ENCODE measurements around the gene VAV1. TPM values are rescaled to one million over a fixed set of nuclear protein-coding genes. Genes with fewer than 3 reads are reported as not detected.
A peak's percentile ranks its signal among the peaks of the same experiment; 100 is the strongest.

VAV1 gene, protein sequence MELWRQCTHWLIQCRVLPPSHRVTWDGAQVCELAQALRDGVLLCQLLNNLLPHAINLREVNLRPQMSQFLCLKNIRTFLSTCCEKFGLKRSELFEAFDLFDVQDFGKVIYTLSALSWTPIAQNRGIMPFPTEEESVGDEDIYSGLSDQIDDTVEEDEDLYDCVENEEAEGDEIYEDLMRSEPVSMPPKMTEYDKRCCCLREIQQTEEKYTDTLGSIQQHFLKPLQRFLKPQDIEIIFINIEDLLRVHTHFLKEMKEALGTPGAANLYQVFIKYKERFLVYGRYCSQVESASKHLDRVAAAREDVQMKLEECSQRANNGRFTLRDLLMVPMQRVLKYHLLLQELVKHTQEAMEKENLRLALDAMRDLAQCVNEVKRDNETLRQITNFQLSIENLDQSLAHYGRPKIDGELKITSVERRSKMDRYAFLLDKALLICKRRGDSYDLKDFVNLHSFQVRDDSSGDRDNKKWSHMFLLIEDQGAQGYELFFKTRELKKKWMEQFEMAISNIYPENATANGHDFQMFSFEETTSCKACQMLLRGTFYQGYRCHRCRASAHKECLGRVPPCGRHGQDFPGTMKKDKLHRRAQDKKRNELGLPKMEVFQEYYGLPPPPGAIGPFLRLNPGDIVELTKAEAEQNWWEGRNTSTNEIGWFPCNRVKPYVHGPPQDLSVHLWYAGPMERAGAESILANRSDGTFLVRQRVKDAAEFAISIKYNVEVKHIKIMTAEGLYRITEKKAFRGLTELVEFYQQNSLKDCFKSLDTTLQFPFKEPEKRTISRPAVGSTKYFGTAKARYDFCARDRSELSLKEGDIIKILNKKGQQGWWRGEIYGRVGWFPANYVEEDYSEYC
- 1 to 10 TPM; 1.7 to 4.3 (median 2.6) TPM for total RNA-seq

- Histone ChIP-seq H3K27me3 (no peaks in the 10 kb centered on the region), H3K36me3 (no peaks in the 10 kb centered on the region), H3K4me1 (peaks cover 6 to 7% of the 10 kb centered on the region in 2 donors), H3K27ac (no peak within 1 kb of the TSS), H3K9me3 (no peaks in the 10 kb centered on the region), H3K4me3 (replicated peaks in 1 of 3) (peak within 1 kb of the TSS in 1 of 3 donors; percentile 2)
- peak; percentile 17 to 35 for DNase-seq
- intact Hi-C loops (cut with DNase I): loop anchor here (10.0 kb wide), 1 partner anchor 137 kb away; no protein-coding TSS in a partner anchor
- TF ChIP-seq, protein P1, sequence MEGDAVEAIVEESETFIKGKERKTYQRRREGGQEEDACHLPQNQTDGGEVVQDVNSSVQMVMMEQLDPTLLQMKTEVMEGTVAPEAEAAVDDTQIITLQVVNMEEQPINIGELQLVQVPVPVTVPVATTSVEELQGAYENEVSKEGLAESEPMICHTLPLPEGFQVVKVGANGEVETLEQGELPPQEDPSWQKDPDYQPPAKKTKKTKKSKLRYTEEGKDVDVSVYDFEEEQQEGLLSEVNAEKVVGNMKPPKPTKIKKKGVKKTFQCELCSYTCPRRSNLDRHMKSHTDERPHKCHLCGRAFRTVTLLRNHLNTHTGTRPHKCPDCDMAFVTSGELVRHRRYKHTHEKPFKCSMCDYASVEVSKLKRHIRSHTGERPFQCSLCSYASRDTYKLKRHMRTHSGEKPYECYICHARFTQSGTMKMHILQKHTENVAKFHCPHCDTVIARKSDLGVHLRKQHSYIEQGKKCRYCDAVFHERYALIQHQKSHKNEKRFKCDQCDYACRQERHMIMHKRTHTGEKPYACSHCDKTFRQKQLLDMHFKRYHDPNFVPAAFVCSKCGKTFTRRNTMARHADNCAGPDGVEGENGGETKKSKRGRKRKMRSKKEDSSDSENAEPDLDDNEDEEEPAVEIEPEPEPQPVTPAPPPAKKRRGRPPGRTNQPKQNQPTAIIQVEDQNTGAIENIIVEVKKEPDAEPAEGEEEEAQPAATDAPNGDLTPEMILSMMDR (IDR thresholded peaks at IDR 0.05): no peak
- TF ChIP-seq POLR2A (IDR thresholded peaks at IDR 0.05): no peak
- 63 to 69% methylated on average over 18 to 20 of the region's 25 CpGs for WGBS, 2 donors
Observed at GRCh38 chr19:6772028-6772865, at the start of gene VAV1. Gene VAV1 (plus strand): TSS chr19:6772708. CDS start chr19:6772808, 100 bp downstream.

GRCh38 chr19:6723108-6723618 is 49.3 kb upstream of the VAV1 start:
- peak; percentile 75 to 80 for DNase-seq
- no peaks in the 10 kb centered on the region for H3K27me3 ChIP-seq
- no peaks in the 10 kb centered on the region for H3K36me3 ChIP-seq
- TF ChIP-seq, protein P1 (IDR thresholded peaks at IDR 0.05): peak in 1 of 6 experiments; percentile 15
- TF ChIP-seq POLR2A (IDR thresholded peaks at IDR 0.05): no peak
- H3K9me3 ChIP-seq: no peaks in the 10 kb centered on the region
- intact Hi-C loops (cut with DNase I): no loop called here
- peak overlapping the region; percentile 53 to 78 (median 56) for H3K27ac ChIP-seq
- no peak overlapping the region for H3K4me3 ChIP-seq (replicated peaks in 1 of 3)
- H3K4me1 ChIP-seq: peaks cover 12 to 26% of the 10 kb centered on the region in 2 donors
- 12% methylated on average over 13 of the region's 13 CpGs for WGBS, 2 donors

- Histone ChIP-seq H3K4me3 (replicated peaks in 1 of 3) (no peak overlapping the region), H3K27me3 (no peaks in the 10 kb centered on the region), H3K36me3 (no peaks in the 10 kb centered on the region), H3K4me1 (peaks cover 12 to 26% of the 10 kb centered on the region in 2 donors), H3K9me3 (no peaks in the 10 kb centered on the region), H3K27ac (peak overlapping the region; percentile 53 to 78 (median 56))
- 75 to 80% methylated on average over 5 of the region's 5 CpGs for WGBS, 2 donors
- intact Hi-C loops (cut with DNase I): no loop called here
- TF ChIP-seq POLR2A (IDR thresholded peaks at IDR 0.05): no peak
- TF ChIP-seq, protein P1 (IDR thresholded peaks at IDR 0.05): no peak
- DNase-seq: no peak
Observed at GRCh38 chr19:6723738-6724137, 48.8 kb upstream of the VAV1 start.

GRCh38 chr19:6724631-6725492 is 47.6 kb upstream of the VAV1 start:
- 75 to 81% methylated on average over 15 of the region's 15 CpGs for WGBS, 2 donors
- TF ChIP-seq, protein P1 (IDR thresholded peaks at IDR 0.05): no peak
- intact Hi-C loops (cut with DNase I): no loop called here
- no peaks in the 10 kb centered on the region for H3K36me3 ChIP-seq
- no peaks in the 10 kb centered on the region for H3K27me3 ChIP-seq
- H3K27ac ChIP-seq: no peak overlapping the region
- H3K4me3 ChIP-seq (replicated peaks in 1 of 3): no peak overlapping the region
- DNase-seq: no peak
- peaks cover 12 to 26% of the 10 kb centered on the region in 2 donors for H3K4me1 ChIP-seq
- H3K9me3 ChIP-seq: no peaks in the 10 kb centered on the region

Data from thyroid gland (tissue), 4 donors.